SKM-1 (cell line): Measurements from ENCODE around the gene RRP12.
A peak's percentile ranks its signal among the peaks of the same experiment; 100 is the strongest.

Source experiments
- DNase-seq: peaks from one replicate; lab custom pipeline; 2025; ENCODE audit not compliant: unreplicated experiment; lab: John Stamatoyannopoulos, UW

RRP12 gene

GRCh38 chr10:97336446-97336845 is 64.7 kb downstream of the RRP12 start:
- DNase-seq: no peak

GRCh38 chr10:97336006-97336405 is 65.1 kb downstream of the RRP12 start:
- no peak for DNase-seq

- DNase-seq: no peak
These were observed 65.9 kb downstream of the RRP12 start for GRCh38 chr10:97335188-97335619.

GRCh38 chr10:97334370-97335175 is 66.6 kb downstream of the RRP12 start, which contains the start of gene FRAT2:
FRAT2 (minus strand) TSS chr10:97334729; CDS start chr10:97334572, 157 bp downstream.
- peak; percentile 64 for DNase-seq

- peak; percentile 9 for DNase-seq
These were observed 67.4 kb downstream of the RRP12 start for GRCh38 chr10:97333601-97334369.

- DNase-seq: no peak
These were observed 67.9 kb downstream of the RRP12 start for GRCh38 chr10:97333351-97333600.

GRCh38 chr10:97332591-97333350 is 68.4 kb downstream of the RRP12 start:
- DNase-seq: no peak

GRCh38 chr10:97331153-97331703 is 69.9 kb downstream of the RRP12 start:
- no peak for DNase-seq

GRCh38 chr10:97329766-97330165 is 71.4 kb downstream of the RRP12 start:
- DNase-seq: no peak

GRCh38 chr10:97328646-97329453 is 72.3 kb downstream of the RRP12 start:
- no peak for DNase-seq

- no peak for DNase-seq
These were observed 73.5 kb downstream of the RRP12 start for GRCh38 chr10:97327348-97328294.

- DNase-seq: no peak
These were observed 75.4 kb downstream of the RRP12 start for GRCh38 chr10:97325754-97326153.

GRCh38 chr10:97323501-97323900 is 77.6 kb downstream of the RRP12 start:
- DNase-seq: no peak

GRCh38 chr10:97321804-97322190 is 79.3 kb downstream of the RRP12 start:
- DNase-seq: no peak

- peak; percentile 31 for DNase-seq
These were observed 79.9 kb downstream of the RRP12 start for GRCh38 chr10:97321032-97321803.

GRCh38 chr10:97320480-97321031 is 80.6 kb downstream of the RRP12 start:
- no peak for DNase-seq

GRCh38 chr10:97319671-97320479 is 81.3 kb downstream of the RRP12 start:
- DNase-seq: no peak
